ENCODE results near the gene TYR. TPM values are rescaled to one million over a fixed set of nuclear protein-coding genes. Genes with fewer than 3 reads are reported as not detected.

Gene TYR
- polyA plus RNA-seq, 1 donor from 2014 or later = not detected

Other genes with a start within 250 kb of the TYR start
- not detected for gene GRM5, start 111.9 kb upstream of the TYR start, polyA plus RNA-seq

Measured in IgD-negative memory B cell (primary cell).